Ishikawa (cell line): ENCODE measurements around the gene DAB1.

Experiments used
- CEBPB ChIP-seq: IDR thresholded peaks from 2 replicates; pipeline ENCODE4 v1.6.1; 2012
- CREB1 ChIP-seq: IDR thresholded peaks from 2 replicates; pipeline ENCODE4 v1.6.1; 2012; ENCODE audit warnings: low read depth
- EGR1 ChIP-seq: IDR thresholded peaks from 2 replicates; pipeline ENCODE4 v1.6.1; 2012
- EP300 ChIP-seq: IDR thresholded peaks from 2 replicates; pipeline ENCODE4 v1.6.1; 2012; ENCODE audit warnings: borderline replicate concordance
- FOXM1 ChIP-seq: IDR thresholded peaks from 2 replicates; pipeline ENCODE4 v1.6.1; 2012; ENCODE audit warnings: low read depth, borderline replicate concordance
- NFIC ChIP-seq: IDR thresholded peaks from 2 replicates; pipeline ENCODE4 v1.6.1; 2012
- RAD21 ChIP-seq: IDR thresholded peaks from 2 replicates; pipeline ENCODE4 v1.6.1; 2012; ENCODE audit warnings: low read depth
- TAF1 ChIP-seq: IDR thresholded peaks from 2 replicates; pipeline ENCODE4 v1.6.1; 2012; ENCODE audit warnings: low read depth, mild to moderate bottlenecking
- TCF12 ChIP-seq: IDR thresholded peaks from 2 replicates; pipeline ENCODE4 v1.6.1; 2012; ENCODE audit warnings: low read depth
- TEAD4 ChIP-seq: IDR thresholded peaks from 2 replicates; pipeline ENCODE4 v1.6.1; 2012
- YY1 ChIP-seq: IDR thresholded peaks from 2 replicates; pipeline ENCODE4 v1.6.1; 2012; ENCODE audit warnings: low read depth
- ZBTB7A ChIP-seq: IDR thresholded peaks from 2 replicates; pipeline ENCODE4 v1.6.1; 2012; ENCODE audit warnings: low read depth
- TF ChIP-seq, protein P1 (sequence below): IDR thresholded peaks from 2 replicates; pipeline ENCODE4 v1.6.1; 2012
- TF ChIP-seq, protein P2 (sequence below): IDR thresholded peaks from 2 replicates; pipeline ENCODE4 v1.6.1; 2012
- TF ChIP-seq, protein P3 (sequence below): IDR thresholded peaks from 2 replicates; pipeline ENCODE4 v1.6.1; 2012; ENCODE audit warnings: low read depth, mild to moderate bottlenecking

The DAB1 gene

DNA sequence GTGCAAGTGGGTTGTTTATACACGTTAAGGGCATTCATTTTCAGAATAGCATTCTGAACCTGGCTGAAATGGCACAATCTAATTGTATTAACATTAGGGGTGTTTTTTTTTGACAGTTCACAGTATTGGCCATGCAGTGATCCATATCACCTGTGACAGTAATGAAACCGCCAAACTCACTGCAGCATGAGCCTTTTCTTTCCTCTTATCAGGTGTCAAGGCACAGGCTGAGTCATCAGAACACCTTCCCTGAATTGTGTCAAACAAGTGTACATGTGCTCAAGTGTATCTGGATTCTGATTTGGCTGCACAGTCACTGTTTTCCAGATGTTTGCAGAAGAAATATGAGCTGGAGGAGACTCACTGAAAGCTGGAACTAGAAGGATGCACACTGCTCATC, 410.3 kb downstream of the DAB1 start:
- TF ChIP-seq FOXM1 (no peak), NFIC (no peak), ZBTB7A (no peak)
- TF ChIP-seq, protein P1, sequence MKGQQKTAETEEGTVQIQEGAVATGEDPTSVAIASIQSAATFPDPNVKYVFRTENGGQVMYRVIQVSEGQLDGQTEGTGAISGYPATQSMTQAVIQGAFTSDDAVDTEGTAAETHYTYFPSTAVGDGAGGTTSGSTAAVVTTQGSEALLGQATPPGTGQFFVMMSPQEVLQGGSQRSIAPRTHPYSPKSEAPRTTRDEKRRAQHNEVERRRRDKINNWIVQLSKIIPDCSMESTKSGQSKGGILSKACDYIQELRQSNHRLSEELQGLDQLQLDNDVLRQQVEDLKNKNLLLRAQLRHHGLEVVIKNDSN, result no peak

DNA sequence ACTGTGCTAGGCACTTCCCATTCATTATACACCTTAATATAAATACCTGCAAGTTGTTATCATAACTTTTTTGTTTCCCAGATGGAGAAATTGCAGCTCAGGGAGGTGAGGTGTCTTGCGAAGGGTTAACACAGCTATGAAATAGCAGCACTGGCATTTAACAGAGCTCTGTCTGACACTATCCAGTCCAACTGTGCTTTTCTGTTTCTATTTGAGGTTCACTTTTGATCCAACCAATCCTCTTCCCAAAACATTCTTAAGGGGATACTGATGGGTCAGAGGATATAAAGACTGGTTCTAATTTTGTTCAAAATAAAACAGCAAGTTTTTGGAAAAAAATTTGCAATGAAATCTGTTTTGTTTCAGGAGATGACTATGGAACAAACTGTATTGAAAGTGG, 411.5 kb downstream of the DAB1 start:
- TF ChIP-seq, protein P2, sequence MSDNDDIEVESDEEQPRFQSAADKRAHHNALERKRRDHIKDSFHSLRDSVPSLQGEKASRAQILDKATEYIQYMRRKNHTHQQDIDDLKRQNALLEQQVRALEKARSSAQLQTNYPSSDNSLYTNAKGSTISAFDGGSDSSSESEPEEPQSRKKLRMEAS, result no peak
- TF ChIP-seq, protein P3, sequence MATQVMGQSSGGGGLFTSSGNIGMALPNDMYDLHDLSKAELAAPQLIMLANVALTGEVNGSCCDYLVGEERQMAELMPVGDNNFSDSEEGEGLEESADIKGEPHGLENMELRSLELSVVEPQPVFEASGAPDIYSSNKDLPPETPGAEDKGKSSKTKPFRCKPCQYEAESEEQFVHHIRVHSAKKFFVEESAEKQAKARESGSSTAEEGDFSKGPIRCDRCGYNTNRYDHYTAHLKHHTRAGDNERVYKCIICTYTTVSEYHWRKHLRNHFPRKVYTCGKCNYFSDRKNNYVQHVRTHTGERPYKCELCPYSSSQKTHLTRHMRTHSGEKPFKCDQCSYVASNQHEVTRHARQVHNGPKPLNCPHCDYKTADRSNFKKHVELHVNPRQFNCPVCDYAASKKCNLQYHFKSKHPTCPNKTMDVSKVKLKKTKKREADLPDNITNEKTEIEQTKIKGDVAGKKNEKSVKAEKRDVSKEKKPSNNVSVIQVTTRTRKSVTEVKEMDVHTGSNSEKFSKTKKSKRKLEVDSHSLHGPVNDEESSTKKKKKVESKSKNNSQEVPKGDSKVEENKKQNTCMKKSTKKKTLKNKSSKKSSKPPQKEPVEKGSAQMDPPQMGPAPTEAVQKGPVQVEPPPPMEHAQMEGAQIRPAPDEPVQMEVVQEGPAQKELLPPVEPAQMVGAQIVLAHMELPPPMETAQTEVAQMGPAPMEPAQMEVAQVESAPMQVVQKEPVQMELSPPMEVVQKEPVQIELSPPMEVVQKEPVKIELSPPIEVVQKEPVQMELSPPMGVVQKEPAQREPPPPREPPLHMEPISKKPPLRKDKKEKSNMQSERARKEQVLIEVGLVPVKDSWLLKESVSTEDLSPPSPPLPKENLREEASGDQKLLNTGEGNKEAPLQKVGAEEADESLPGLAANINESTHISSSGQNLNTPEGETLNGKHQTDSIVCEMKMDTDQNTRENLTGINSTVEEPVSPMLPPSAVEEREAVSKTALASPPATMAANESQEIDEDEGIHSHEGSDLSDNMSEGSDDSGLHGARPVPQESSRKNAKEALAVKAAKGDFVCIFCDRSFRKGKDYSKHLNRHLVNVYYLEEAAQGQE, result no peak
- TF ChIP-seq NFIC (no peak), CREB1 (no peak), EP300 (no peak), EGR1 (no peak), RAD21 (no peak), CEBPB (no peak), FOXM1 (no peak), TAF1 (no peak), YY1 (no peak), TEAD4 (no peak), ZBTB7A (no peak)
- TF ChIP-seq, protein P1, result no peak

DNA sequence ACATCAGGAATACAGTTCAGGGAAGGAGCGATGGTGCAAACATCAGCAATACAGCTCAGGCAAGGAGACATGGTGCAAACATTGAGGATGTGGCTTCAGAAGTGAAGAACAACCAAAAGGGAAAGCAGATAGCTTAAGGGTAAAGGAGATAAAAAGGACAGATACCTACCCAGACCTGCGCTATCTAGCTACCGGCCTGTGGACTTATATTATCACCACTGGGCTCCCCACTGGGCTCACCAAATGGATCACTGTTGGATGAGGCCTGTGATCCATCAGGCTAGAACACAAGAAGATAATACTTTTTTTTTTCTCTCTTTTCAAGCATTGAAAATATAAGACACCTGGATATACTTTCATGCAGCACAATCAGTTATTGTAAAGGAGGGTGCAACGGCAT, 413.3 kb downstream of the DAB1 start:
- TF ChIP-seq, protein P3, result no peak
- TF ChIP-seq TEAD4 (no peak), TCF12 (no peak)

DNA sequence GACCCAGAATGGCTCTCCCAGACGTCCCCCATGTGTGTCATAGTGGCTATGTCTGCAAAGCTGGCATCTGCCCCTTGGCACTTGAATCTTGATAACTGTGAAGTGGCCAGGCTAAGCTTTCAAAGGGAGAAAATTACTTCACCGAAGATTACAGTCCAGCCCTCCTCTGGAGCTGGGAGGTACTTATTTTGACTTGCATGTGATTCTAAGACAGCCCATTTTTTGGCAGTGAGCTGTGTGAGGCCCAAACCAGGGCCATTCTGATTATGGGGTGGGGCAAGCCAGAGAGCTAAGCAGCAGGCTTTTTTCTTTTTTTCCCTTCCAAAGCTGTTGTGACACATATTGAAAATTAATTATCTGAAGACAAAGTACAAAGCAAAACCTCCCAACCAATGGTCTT, 415.9 kb downstream of the DAB1 start:
- TF ChIP-seq TEAD4 (no peak), ZBTB7A (no peak), RAD21 (no peak), EGR1 (no peak), FOXM1 (no peak), TAF1 (no peak)
- TF ChIP-seq, protein P1, result no peak
- TF ChIP-seq, protein P2, result no peak

DNA sequence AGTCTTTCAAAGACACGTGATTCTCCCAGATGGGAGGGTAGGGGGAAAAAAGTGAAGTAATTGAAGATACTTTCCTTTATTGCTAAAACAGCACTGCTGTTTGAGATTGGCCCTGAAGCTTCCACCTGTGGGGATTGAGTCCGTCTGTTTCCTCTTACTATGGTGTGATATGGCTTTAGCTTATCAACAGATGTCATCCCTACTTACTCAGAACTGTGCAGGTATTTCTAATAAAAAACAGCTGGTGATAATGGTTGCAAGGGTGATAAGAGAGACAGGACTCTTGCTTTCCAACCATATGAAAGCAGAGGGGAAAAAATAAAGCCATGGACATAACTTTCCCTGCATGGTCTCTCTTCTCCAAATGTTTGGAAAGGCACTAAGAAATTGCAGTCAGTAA, 416.4 kb downstream of the DAB1 start:
- TF ChIP-seq EGR1, result no peak
- no peak for TF ChIP-seq FOXM1
- TF ChIP-seq TEAD4, result no peak
- no peak for TF ChIP-seq CEBPB

DNA sequence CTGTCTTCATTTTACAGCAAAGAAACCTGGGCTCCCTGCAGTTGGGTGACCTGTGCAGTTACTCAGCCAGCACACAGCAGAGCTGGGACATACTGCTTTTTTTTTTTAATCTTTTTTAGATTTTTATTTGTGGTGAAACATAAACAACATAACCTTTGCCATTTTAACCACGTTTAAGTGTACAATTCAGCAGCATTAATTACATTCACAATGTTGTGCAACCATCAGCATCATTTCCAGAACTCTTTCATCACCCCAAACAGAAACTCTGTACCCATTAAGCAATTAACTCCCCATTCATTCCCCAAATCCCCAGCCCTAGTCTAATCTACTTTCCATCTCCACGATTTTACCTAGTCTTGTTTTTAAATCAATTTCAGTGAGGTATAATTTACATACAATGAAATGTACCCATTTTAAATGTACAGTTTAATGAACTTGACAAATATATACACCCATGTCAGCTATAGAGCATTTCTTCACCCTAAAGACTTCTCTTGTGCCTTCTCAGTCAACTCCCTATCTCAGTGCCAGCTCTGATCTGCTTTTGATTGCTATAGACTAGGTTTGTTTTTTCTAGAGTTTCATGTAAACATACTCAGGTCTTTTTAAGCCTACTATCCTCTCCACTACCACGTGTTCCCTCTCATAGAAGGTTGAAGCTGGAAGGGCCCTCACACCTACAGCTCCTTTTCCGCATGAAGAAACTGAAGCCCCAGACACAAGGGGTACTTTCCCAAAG, 420.3 kb downstream of the DAB1 start:
- TF ChIP-seq RAD21 (no peak), NFIC (no peak), EGR1 (no peak), CEBPB (no peak), FOXM1 (no peak), CREB1 (no peak), TEAD4 (no peak), YY1 (no peak), EP300 (no peak), ZBTB7A (no peak), TAF1 (no peak), TCF12 (no peak)
- TF ChIP-seq, protein P2, result no peak
- TF ChIP-seq, protein P1, result no peak
- TF ChIP-seq, protein P3, result no peak
